Cardiac fibroblast (primary cell): ENCODE data around the gene CHST7.

Experiments used
- DNase-seq, 2 donors: peaks; one replicate each; pipeline versions ENCODE4 v3.0.0 to v3.0.0-alpha.2; 2010; ENCODE audit warnings: low read depth in 2 of 2
- H3K4me3 ChIP-seq, 2 donors: replicated peaks in 1 of 2; 1 replicate in 1 of 2; 2 replicates in 1 of 2; pipeline ENCODE4 v1.5.1; 2011; ENCODE audit warnings: low read depth in 2 of 2, low read length in 2 of 2, mild to moderate bottlenecking in 2 of 2, moderate library complexity in 1 of 2
- CTCF ChIP-seq: IDR thresholded peaks from one replicate; pipeline ENCODE4 v1.5.1; 2011; ENCODE audit warnings: low read depth, mild to moderate bottlenecking, low read length, inconsistent platforms

Gene CHST7

DNA sequence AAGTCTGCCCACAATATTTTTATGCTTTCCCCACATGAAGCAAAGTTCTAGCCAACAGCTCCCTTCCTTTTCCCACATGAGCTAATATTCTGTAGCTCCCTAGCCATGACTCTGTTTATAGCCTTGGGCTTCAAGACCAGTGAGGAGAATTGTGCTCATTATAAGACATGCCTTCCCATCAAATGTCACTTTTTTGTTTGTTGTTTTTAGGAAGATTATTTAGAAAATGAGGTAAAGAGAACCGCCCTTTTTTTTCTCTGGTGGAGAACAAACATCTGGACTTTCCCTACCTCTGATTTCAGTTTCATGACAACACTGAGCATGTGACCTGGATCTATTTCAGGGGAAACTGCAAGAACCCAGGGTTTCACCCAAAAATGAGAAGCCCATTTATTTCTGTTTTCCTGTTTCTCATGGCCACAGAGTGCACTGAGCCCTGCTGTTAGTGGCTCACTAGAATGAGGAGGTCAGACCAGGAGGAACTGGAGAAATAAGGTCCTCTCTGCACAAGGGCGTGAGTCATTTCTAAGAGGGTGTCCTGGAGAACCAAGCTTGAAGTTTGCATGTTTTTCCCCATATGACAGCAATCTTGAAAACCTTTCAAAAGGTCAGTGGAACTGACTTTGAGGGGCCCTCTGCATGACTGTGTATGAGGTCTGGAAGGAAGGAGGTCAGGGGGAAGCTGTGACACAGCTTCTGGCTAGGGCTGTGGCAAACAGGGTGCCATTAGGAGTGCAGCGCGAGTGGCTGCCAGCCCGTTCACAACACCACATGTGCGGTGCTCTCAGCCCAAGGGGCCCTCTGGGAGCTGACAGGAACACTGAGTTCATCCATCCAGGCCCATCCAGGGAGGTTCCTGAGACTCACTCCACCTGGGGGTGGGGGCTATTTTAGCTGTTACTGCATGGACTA is 55.2 kb downstream of the CHST7 start:
- H3K4me3 ChIP-seq = no peak overlapping the region
- peak; percentile 58 to 67 for DNase-seq
- TF ChIP-seq CTCF = no peak

DNA sequence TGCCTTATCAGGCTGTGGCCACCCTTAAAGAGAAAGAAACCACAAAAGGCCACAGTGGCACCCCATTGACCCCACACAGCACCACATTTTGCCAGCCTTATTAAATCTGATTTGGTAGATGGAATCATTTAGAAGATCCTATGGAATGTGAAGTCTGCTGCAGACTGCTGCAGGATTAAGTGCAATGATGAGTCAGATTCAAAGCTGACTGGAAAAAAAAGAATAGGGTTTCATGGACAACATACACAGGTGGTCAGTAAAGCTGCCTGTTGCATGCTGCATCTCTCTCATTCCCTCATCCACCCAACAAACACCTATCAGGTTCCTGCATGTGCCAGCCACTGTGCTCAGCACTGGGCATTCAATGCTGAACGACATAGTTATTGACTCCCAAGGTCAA is 56.6 kb downstream of the CHST7 start:
- peak in 1 of 2 donors; percentile 26 for DNase-seq
- TF ChIP-seq CTCF = no peak
- H3K4me3 ChIP-seq = no peak overlapping the region

GRCh38 chrX:46634577-46634976 is 61.0 kb downstream of the CHST7 start:
- H3K4me3 ChIP-seq = no peak overlapping the region
- DNase-seq = no peak
- TF ChIP-seq CTCF = no peak

GRCh38 chrX:46635186-46635585 is 61.6 kb downstream of the CHST7 start:
- no peak for DNase-seq
- no peak overlapping the region for H3K4me3 ChIP-seq
- TF ChIP-seq CTCF = no peak

- no peak overlapping the region for H3K4me3 ChIP-seq
- no peak for TF ChIP-seq CTCF
- no peak for DNase-seq
Observed at GRCh38 chrX:46636223-46636622, 62.7 kb downstream of the CHST7 start.

DNA sequence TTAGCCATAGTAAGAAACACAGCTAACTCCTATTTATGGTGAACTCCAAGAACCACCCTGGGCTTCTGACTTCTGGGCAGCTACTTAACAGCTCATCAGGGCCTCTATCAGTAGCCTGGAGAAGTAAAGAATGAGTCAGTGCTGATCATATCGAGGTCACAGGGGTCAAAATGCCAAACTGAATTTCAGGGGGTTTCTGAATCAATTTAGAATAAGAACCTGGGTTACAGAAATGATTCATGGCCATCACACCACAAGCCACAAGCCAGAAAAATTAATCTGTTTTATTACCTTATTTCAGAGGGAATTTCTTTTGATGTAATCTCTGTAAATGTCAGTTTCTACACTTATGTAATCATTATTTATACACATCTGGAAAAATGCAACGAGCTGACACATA is 64.4 kb downstream of the CHST7 start:
- TF ChIP-seq CTCF = no peak
- H3K4me3 ChIP-seq = no peak overlapping the region
- DNase-seq = no peak
